ENCODE results near the gene KCNAB1.

KCNAB1 gene

DNA sequence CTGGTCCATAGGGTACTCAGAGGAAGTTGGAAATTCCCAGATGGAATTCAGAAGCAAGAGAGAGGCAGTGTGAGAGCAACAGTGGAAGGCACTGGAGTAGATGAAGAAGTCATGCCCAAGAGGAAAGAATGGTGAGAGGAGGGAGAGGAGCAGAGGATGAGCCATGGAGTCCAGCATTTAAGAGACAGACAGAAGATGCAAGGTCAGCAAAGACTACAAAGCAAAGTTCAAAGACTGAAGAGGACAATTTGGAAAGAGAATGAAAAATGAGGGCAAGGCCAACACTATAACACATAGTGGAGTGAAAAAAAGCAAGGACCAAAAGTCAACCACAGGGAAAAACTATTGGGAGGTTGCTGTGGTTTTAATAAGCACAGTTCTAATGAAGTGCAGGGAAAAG is 255.8 kb downstream of the KCNAB1 start:
- no peaks in the 10 kb centered on the region for H3K79me1 ChIP-seq (replicated peaks; ENCODE audit: low read length, poor library complexity, severe bottlenecking)

DNA sequence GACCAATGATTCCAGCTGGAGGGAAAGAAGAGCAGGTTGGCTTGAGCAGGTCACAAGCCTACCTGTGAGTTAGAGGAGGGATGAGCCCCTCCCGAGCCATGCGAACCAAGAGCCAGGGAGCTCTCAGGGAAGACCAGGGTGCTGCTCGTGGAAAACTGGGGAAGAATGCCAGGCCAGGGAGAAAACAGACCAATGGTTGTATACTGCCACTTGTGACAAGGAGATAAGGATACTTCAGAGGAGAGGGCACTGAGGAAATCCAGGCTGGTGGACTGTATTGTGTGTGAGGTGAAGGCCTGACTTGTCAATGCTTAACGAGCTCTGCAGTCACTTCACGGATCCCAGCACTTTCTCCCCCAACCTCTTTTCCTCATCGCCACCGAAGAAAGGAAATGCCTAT is 256.9 kb downstream of the KCNAB1 start:
- H2AK5ac ChIP-seq (ENCODE audit: low read length, severe bottlenecking), result no peak overlapping the region
- no peak overlapping the region for H3K18ac ChIP-seq (ENCODE audit: low read depth in 1 of 2, low read length in 2 of 2)
- no peaks in the 10 kb centered on the region for H3K4me1 ChIP-seq (ENCODE audit: control insufficient read depth, insufficient read depth, low read depth, low read length)
- DNase-seq, result no peak
- no peak overlapping the region for H2BK5ac ChIP-seq (ENCODE audit: low read depth, low read length, poor library complexity, severe bottlenecking)
- no peaks in the 10 kb centered on the region for H3K79me1 ChIP-seq (replicated peaks; ENCODE audit: low read length, poor library complexity, severe bottlenecking)
- no peak overlapping the region for H3K23ac ChIP-seq (ENCODE audit: low read length in 2 of 2)
- H3K4me3 ChIP-seq (ENCODE audit: insufficient read depth in 1 of 2, low read depth in 1 of 2, low read length in 2 of 2), result no peak overlapping the region
- H3K9ac ChIP-seq (ENCODE audit: low read length), result no peak overlapping the region
- no peak overlapping the region for H3K27ac ChIP-seq (ENCODE audit: low read length, poor library complexity, severe bottlenecking)
- H2BK120ac ChIP-seq (ENCODE audit: low read depth, low read length), result no peak overlapping the region
- peaks cover 0 to 18% of the 10 kb centered on the region in 2 experiments for H3K27me3 ChIP-seq (ENCODE audit: control insufficient read depth in 1 of 2, insufficient read depth in 1 of 2, low read length in 2 of 2)
- no peak overlapping the region for H3K4me2 ChIP-seq (ENCODE audit: low read length, poor library complexity, severe bottlenecking)
- H3K36me3 ChIP-seq (ENCODE audit: control insufficient read depth in 1 of 2, insufficient read depth in 2 of 2, low read depth in 1 of 2, low read length in 2 of 2), result no peaks in the 10 kb centered on the region
- H3K9me3 ChIP-seq (ENCODE audit: control insufficient read depth, low read length), result no peaks in the 10 kb centered on the region
- WGBS, result 66% methylated on average over 3 of the region's 7 CpGs
- no peak overlapping the region for H4K91ac ChIP-seq (ENCODE audit: low read length)
- no peak overlapping the region for H2BK12ac ChIP-seq (ENCODE audit: low read length in 2 of 2)
- H4K8ac ChIP-seq (ENCODE audit: low read length), result no peak overlapping the region
- H2BK15ac ChIP-seq (ENCODE audit: low read depth, poor library complexity, severe bottlenecking), result no peak overlapping the region
- H3K4ac ChIP-seq (ENCODE audit: low read depth in 1 of 2, low read length in 2 of 2), result no peak overlapping the region
- H2AFZ ChIP-seq (ENCODE audit: low read depth, low read length), result no peak overlapping the region
- no peak overlapping the region for H3K14ac ChIP-seq (ENCODE audit: low read length in 2 of 2)

More for the DNA sequence above, 255.8 kb downstream of the KCNAB1 start:
- peaks cover 0 to 18% of the 10 kb centered on the region in 2 experiments for H3K27me3 ChIP-seq (ENCODE audit: control insufficient read depth in 1 of 2, insufficient read depth in 1 of 2, low read length in 2 of 2)
- H3K4me1 ChIP-seq (ENCODE audit: control insufficient read depth, insufficient read depth, low read depth, low read length), result no peaks in the 10 kb centered on the region
- H3K36me3 ChIP-seq (ENCODE audit: control insufficient read depth in 1 of 2, insufficient read depth in 2 of 2, low read depth in 1 of 2, low read length in 2 of 2), result no peaks in the 10 kb centered on the region
- H4K8ac ChIP-seq (ENCODE audit: low read length), result no peak overlapping the region
- H2AFZ ChIP-seq (ENCODE audit: low read depth, low read length), result no peak overlapping the region
- no peak overlapping the region for H2BK12ac ChIP-seq (ENCODE audit: low read length in 2 of 2)
- H3K9me3 ChIP-seq (ENCODE audit: control insufficient read depth, low read length), result no peaks in the 10 kb centered on the region
- H3K14ac ChIP-seq (ENCODE audit: low read length in 2 of 2), result no peak overlapping the region
- H2AK5ac ChIP-seq (ENCODE audit: low read length, severe bottlenecking), result no peak overlapping the region
- no peak overlapping the region for H2BK15ac ChIP-seq (ENCODE audit: low read depth, poor library complexity, severe bottlenecking)
- no peak overlapping the region for H3K9ac ChIP-seq (ENCODE audit: low read length)
- no peak overlapping the region for H3K4me2 ChIP-seq (ENCODE audit: low read length, poor library complexity, severe bottlenecking)
- no peak overlapping the region for H3K27ac ChIP-seq (ENCODE audit: low read length, poor library complexity, severe bottlenecking)
- no peak overlapping the region for H3K4me3 ChIP-seq (ENCODE audit: insufficient read depth in 1 of 2, low read depth in 1 of 2, low read length in 2 of 2)
- H3K23ac ChIP-seq (ENCODE audit: low read length in 2 of 2), result no peak overlapping the region
- no peak overlapping the region for H3K4ac ChIP-seq (ENCODE audit: low read depth in 1 of 2, low read length in 2 of 2)
- H2BK120ac ChIP-seq (ENCODE audit: low read depth, low read length), result no peak overlapping the region
- no peak overlapping the region for H3K18ac ChIP-seq (ENCODE audit: low read depth in 1 of 2, low read length in 2 of 2)
- DNase-seq, result no peak
- no peak overlapping the region for H2BK5ac ChIP-seq (ENCODE audit: low read depth, low read length, poor library complexity, severe bottlenecking)
- H4K91ac ChIP-seq (ENCODE audit: low read length), result no peak overlapping the region

DNA sequence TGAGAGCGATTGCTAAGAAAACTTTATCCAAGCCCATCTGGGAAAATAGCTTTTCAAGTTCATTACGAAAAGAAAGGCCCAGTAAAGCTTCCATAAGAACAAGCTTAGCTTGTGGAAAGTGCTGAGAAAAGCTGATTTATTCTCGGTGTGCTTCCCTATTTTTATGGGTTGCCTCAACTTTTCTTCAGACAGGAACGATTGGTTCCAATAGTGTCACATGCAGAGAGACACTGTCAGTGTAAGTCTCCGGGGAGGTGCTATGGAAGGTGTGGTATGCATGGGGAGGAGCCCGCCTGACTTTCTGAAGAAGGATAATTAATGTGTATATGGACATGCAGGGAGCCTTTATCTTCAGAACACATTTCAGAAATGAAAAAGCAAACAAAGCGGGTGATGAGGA is 257.3 kb downstream of the KCNAB1 start:
- no peak overlapping the region for H3K9ac ChIP-seq (ENCODE audit: low read length)
- peaks cover 0 to 18% of the 10 kb centered on the region in 2 experiments for H3K27me3 ChIP-seq (ENCODE audit: control insufficient read depth in 1 of 2, insufficient read depth in 1 of 2, low read length in 2 of 2)
- H4K8ac ChIP-seq (ENCODE audit: low read length), result no peak overlapping the region
- DNase-seq, result no peak
- H2BK12ac ChIP-seq (ENCODE audit: low read length in 2 of 2), result no peak overlapping the region
- H3K23ac ChIP-seq (ENCODE audit: low read length in 2 of 2), result no peak overlapping the region
- no peak overlapping the region for H2BK120ac ChIP-seq (ENCODE audit: low read depth, low read length)
- no peaks in the 10 kb centered on the region for H3K36me3 ChIP-seq (ENCODE audit: control insufficient read depth in 1 of 2, insufficient read depth in 2 of 2, low read depth in 1 of 2, low read length in 2 of 2)
- H4K91ac ChIP-seq (ENCODE audit: low read length), result no peak overlapping the region
- no peaks in the 10 kb centered on the region for H3K79me1 ChIP-seq (replicated peaks; ENCODE audit: low read length, poor library complexity, severe bottlenecking)
- H3K27ac ChIP-seq (ENCODE audit: low read length, poor library complexity, severe bottlenecking), result no peak overlapping the region
- no peaks in the 10 kb centered on the region for H3K4me1 ChIP-seq (ENCODE audit: control insufficient read depth, insufficient read depth, low read depth, low read length)
- no peak overlapping the region for H3K18ac ChIP-seq (ENCODE audit: low read depth in 1 of 2, low read length in 2 of 2)
- no peaks in the 10 kb centered on the region for H3K9me3 ChIP-seq (ENCODE audit: control insufficient read depth, low read length)
- H3K14ac ChIP-seq (ENCODE audit: low read length in 2 of 2), result no peak overlapping the region
- H3K4me2 ChIP-seq (ENCODE audit: low read length, poor library complexity, severe bottlenecking), result no peak overlapping the region
- WGBS, result 87% methylated on average over 6 of the region's 7 CpGs
- no peak overlapping the region for H2BK15ac ChIP-seq (ENCODE audit: low read depth, poor library complexity, severe bottlenecking)
- H2BK5ac ChIP-seq (ENCODE audit: low read depth, low read length, poor library complexity, severe bottlenecking), result no peak overlapping the region
- no peak overlapping the region for H3K4ac ChIP-seq (ENCODE audit: low read depth in 1 of 2, low read length in 2 of 2)
- no peak overlapping the region for H3K4me3 ChIP-seq (ENCODE audit: insufficient read depth in 1 of 2, low read depth in 1 of 2, low read length in 2 of 2)
- H2AK5ac ChIP-seq (ENCODE audit: low read length, severe bottlenecking), result no peak overlapping the region
- no peak overlapping the region for H2AFZ ChIP-seq (ENCODE audit: low read depth, low read length)

DNA sequence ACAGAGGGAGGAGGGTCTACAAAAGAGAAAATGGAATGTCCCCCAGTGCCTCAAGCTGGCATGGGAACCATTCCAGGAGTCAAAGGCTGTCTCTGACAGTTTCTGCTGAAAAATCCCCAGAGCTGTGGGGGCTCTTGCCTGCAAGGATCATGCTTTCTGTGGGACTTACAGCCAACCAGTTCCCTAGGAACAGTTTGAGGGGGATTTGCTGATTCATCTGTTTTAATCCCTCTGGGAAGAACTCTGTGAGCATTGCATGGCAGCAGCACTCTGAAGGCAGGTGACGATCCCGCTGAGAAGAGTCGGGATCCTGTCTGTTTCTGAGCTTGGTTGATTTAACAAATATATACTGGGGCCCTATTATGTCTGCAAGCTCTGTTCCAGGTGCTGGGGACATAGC is 258.5 kb downstream of the KCNAB1 start:
- no peaks in the 10 kb centered on the region for H3K79me1 ChIP-seq (replicated peaks; ENCODE audit: low read length, poor library complexity, severe bottlenecking)
- no peak overlapping the region for H4K8ac ChIP-seq (ENCODE audit: low read length)
- no peak for DNase-seq
- H3K18ac ChIP-seq (ENCODE audit: low read depth in 1 of 2, low read length in 2 of 2), result no peak overlapping the region
- no peak overlapping the region for H2BK5ac ChIP-seq (ENCODE audit: low read depth, low read length, poor library complexity, severe bottlenecking)
- no peaks in the 10 kb centered on the region for H3K4me1 ChIP-seq (ENCODE audit: control insufficient read depth, insufficient read depth, low read depth, low read length)
- H3K4ac ChIP-seq (ENCODE audit: low read depth in 1 of 2, low read length in 2 of 2), result no peak overlapping the region
- H3K27me3 ChIP-seq (ENCODE audit: control insufficient read depth in 1 of 2, insufficient read depth in 1 of 2, low read length in 2 of 2), result peaks cover 0 to 18% of the 10 kb centered on the region in 2 experiments
- H2BK120ac ChIP-seq (ENCODE audit: low read depth, low read length), result no peak overlapping the region
- H3K23ac ChIP-seq (ENCODE audit: low read length in 2 of 2), result no peak overlapping the region
- H2AK5ac ChIP-seq (ENCODE audit: low read length, severe bottlenecking), result no peak overlapping the region
- H3K27ac ChIP-seq (ENCODE audit: low read length, poor library complexity, severe bottlenecking), result no peak overlapping the region
- H2BK12ac ChIP-seq (ENCODE audit: low read length in 2 of 2), result no peak overlapping the region
- no peak overlapping the region for H3K4me2 ChIP-seq (ENCODE audit: low read length, poor library complexity, severe bottlenecking)
- H2BK15ac ChIP-seq (ENCODE audit: low read depth, poor library complexity, severe bottlenecking), result no peak overlapping the region
- H3K9ac ChIP-seq (ENCODE audit: low read length), result no peak overlapping the region
- 90% methylated on average over 3 of the region's 3 CpGs for WGBS
- no peaks in the 10 kb centered on the region for H3K9me3 ChIP-seq (ENCODE audit: control insufficient read depth, low read length)
- H3K14ac ChIP-seq (ENCODE audit: low read length in 2 of 2), result no peak overlapping the region
- no peak overlapping the region for H4K91ac ChIP-seq (ENCODE audit: low read length)
- no peak overlapping the region for H2AFZ ChIP-seq (ENCODE audit: low read depth, low read length)
- H3K4me3 ChIP-seq (ENCODE audit: insufficient read depth in 1 of 2, low read depth in 1 of 2, low read length in 2 of 2), result no peak overlapping the region
- H3K36me3 ChIP-seq (ENCODE audit: control insufficient read depth in 1 of 2, insufficient read depth in 2 of 2, low read depth in 1 of 2, low read length in 2 of 2), result no peaks in the 10 kb centered on the region
